MM.1S (cell line): Measurements from ENCODE around the gene LEF1.

ENCODE experiments used
- EZH2 ChIP-seq: fragments of 300-600 bp; sonication (generic); optimal IDR thresholded peaks from 2 replicates; pipeline ENCODE3; 2017; ENCODE audit warnings: low read depth, mild to moderate bottlenecking, antibody characterized with exemption, low read length, mixed read lengths
- TF ChIP-seq, protein P1 (sequence below): fragments of 300-600 bp; sonication (generic); IDR thresholded peaks from 2 replicates; pipeline ENCODE4 v1.5.1; 2016; ENCODE audit warnings: antibody characterized with exemption, low read length, mixed read lengths

- TF ChIP-seq, protein P1, sequence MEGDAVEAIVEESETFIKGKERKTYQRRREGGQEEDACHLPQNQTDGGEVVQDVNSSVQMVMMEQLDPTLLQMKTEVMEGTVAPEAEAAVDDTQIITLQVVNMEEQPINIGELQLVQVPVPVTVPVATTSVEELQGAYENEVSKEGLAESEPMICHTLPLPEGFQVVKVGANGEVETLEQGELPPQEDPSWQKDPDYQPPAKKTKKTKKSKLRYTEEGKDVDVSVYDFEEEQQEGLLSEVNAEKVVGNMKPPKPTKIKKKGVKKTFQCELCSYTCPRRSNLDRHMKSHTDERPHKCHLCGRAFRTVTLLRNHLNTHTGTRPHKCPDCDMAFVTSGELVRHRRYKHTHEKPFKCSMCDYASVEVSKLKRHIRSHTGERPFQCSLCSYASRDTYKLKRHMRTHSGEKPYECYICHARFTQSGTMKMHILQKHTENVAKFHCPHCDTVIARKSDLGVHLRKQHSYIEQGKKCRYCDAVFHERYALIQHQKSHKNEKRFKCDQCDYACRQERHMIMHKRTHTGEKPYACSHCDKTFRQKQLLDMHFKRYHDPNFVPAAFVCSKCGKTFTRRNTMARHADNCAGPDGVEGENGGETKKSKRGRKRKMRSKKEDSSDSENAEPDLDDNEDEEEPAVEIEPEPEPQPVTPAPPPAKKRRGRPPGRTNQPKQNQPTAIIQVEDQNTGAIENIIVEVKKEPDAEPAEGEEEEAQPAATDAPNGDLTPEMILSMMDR, result no peak
- no peak for TF ChIP-seq EZH2
Measured at GRCh38 chr4:108148316-108148715, 20.4 kb downstream of the LEF1 start.
